PFSK-1 (cell line): ENCODE measurements around the gene ADGRB3.

Experiments
- FOXP2 ChIP-seq: optimal IDR thresholded peaks from 2 replicates; pipeline ENCODE3; 2011; ENCODE audit warnings: borderline replicate concordance, control low read depth, inconsistent platforms; ENCODE audit not compliant: insufficient read depth; ENCODE audit errors: extremely low read length, extremely low read depth
- POLR2AphosphoS5 ChIP-seq: IDR thresholded peaks from 2 replicates; pipeline ENCODE4 v1.6.1; 2012; ENCODE audit warnings: low read depth, mild to moderate bottlenecking, control low read depth, low read length, moderate library complexity
- REST ChIP-seq, 2 experiments: IDR thresholded peaks; 2 replicates each; pipeline versions ENCODE4 v1.6.1 to v1.8.0; 2011 to 2012; ENCODE audit warnings: low read depth in 2 of 2, low read length in 2 of 2, control low read depth in 1 of 2, inconsistent platforms in 1 of 2, mild to moderate bottlenecking in 1 of 2, moderate library complexity in 1 of 2; ENCODE audit not compliant: insufficient read depth in 1 of 2
- SIN3A ChIP-seq: IDR thresholded peaks from 2 replicates; pipeline ENCODE4 v1.6.1; 2012; ENCODE audit warnings: mild to moderate bottlenecking, low read length, moderate library complexity, borderline replicate concordance; ENCODE audit not compliant: insufficient read depth
- TAF1 ChIP-seq: IDR thresholded peaks from 2 replicates; pipeline ENCODE4 v1.6.1; 2012; ENCODE audit warnings: low read length, control low read depth, borderline replicate concordance; ENCODE audit not compliant: insufficient read depth

Gene ADGRB3

GRCh38 chr6:68724060-68724459, 89.0 kb downstream of the ADGRB3 start:
- no peak for TF ChIP-seq SIN3A
- TF ChIP-seq REST (IDR thresholded peaks at IDR 0.05; ENCODE audit: insufficient read depth in 1 of 2, low read depth in 2 of 2, low read length in 2 of 2) = no peak
- TF ChIP-seq TAF1 = no peak
- TF ChIP-seq FOXP2 = no peak
- no peak for TF ChIP-seq POLR2AphosphoS5

GRCh38 chr6:68726337-68726736, 91.3 kb downstream of the ADGRB3 start:
- TF ChIP-seq REST (IDR thresholded peaks at IDR 0.05; ENCODE audit: insufficient read depth in 1 of 2, low read depth in 2 of 2, low read length in 2 of 2) (no peak), TAF1 (no peak), POLR2AphosphoS5 (no peak), SIN3A (no peak), FOXP2 (no peak)

GRCh38 chr6:68726992-68727391, 91.9 kb downstream of the ADGRB3 start:
- TF ChIP-seq TAF1 (no peak), SIN3A (no peak)

GRCh38 chr6:68727699-68728098, 92.6 kb downstream of the ADGRB3 start:
- TF ChIP-seq SIN3A = no peak
- TF ChIP-seq FOXP2 = no peak
- TF ChIP-seq POLR2AphosphoS5 = no peak
- no peak for TF ChIP-seq TAF1
- TF ChIP-seq REST (IDR thresholded peaks at IDR 0.05; ENCODE audit: insufficient read depth in 1 of 2, low read depth in 2 of 2, low read length in 2 of 2) = no peak

GRCh38 chr6:68728159-68728979, 93.3 kb downstream of the ADGRB3 start:
- TF ChIP-seq REST (IDR thresholded peaks at IDR 0.05; ENCODE audit: insufficient read depth in 1 of 2, low read depth in 2 of 2, low read length in 2 of 2) (no peak), FOXP2 (no peak), TAF1 (no peak), POLR2AphosphoS5 (no peak)
